ENCODE data around the gene M1AP. TPM values are rescaled to one million over a fixed set of nuclear protein-coding genes. Genes with fewer than 3 reads are reported as not detected.

Gene M1AP
- total and polyA plus RNA-seq, 9 of the 15 experiments (the other 6 are each of a cell fraction or from before 2014, with no cell fraction given): 0.06 to 0.33 (median 0.11) TPM; not detected in 4

- no peak for TF ChIP-seq NCOR1 (IDR thresholded peaks at IDR 0.05)
- TF ChIP-seq ZNF253 (CRISPR knock-in tag; conservative IDR thresholded peaks at IDR 0.05): no peak
- TF ChIP-seq TCF7L2 (IDR thresholded peaks at IDR 0.05; ENCODE audit: low read depth, low read length): no peak
- TF ChIP-seq, protein P1, sequence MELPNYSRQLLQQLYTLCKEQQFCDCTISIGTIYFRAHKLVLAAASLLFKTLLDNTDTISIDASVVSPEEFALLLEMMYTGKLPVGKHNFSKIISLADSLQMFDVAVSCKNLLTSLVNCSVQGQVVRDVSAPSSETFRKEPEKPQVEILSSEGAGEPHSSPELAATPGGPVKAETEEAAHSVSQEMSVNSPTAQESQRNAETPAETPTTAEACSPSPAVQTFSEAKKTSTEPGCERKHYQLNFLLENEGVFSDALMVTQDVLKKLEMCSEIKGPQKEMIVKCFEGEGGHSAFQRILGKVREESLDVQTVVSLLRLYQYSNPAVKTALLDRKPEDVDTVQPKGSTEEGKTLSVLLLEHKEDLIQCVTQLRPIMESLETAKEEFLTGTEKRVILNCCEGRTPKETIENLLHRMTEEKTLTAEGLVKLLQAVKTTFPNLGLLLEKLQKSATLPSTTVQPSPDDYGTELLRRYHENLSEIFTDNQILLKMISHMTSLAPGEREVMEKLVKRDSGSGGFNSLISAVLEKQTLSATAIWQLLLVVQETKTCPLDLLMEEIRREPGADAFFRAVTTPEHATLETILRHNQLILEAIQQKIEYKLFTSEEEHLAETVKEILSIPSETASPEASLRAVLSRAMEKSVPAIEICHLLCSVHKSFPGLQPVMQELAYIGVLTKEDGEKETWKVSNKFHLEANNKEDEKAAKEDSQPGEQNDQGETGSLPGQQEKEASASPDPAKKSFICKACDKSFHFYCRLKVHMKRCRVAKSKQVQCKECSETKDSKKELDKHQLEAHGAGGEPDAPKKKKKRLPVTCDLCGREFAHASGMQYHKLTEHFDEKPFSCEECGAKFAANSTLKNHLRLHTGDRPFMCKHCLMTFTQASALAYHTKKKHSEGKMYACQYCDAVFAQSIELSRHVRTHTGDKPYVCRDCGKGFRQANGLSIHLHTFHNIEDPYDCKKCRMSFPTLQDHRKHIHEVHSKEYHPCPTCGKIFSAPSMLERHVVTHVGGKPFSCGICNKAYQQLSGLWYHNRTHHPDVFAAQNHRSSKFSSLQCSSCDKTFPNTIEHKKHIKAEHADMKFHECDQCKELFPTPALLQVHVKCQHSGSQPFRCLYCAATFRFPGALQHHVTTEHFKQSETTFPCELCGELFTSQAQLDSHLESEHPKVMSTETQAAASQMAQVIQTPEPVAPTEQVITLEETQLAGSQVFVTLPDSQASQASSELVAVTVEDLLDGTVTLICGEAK (IDR thresholded peaks at IDR 0.05): peak; percentile 82
- TF ChIP-seq, protein P1 (CRISPR knock-in tag; IDR thresholded peaks at IDR 0.05): no peak
- no peak for TF ChIP-seq ZBED1 (IDR thresholded peaks at IDR 0.05)
- TF ChIP-seq, protein P2, sequence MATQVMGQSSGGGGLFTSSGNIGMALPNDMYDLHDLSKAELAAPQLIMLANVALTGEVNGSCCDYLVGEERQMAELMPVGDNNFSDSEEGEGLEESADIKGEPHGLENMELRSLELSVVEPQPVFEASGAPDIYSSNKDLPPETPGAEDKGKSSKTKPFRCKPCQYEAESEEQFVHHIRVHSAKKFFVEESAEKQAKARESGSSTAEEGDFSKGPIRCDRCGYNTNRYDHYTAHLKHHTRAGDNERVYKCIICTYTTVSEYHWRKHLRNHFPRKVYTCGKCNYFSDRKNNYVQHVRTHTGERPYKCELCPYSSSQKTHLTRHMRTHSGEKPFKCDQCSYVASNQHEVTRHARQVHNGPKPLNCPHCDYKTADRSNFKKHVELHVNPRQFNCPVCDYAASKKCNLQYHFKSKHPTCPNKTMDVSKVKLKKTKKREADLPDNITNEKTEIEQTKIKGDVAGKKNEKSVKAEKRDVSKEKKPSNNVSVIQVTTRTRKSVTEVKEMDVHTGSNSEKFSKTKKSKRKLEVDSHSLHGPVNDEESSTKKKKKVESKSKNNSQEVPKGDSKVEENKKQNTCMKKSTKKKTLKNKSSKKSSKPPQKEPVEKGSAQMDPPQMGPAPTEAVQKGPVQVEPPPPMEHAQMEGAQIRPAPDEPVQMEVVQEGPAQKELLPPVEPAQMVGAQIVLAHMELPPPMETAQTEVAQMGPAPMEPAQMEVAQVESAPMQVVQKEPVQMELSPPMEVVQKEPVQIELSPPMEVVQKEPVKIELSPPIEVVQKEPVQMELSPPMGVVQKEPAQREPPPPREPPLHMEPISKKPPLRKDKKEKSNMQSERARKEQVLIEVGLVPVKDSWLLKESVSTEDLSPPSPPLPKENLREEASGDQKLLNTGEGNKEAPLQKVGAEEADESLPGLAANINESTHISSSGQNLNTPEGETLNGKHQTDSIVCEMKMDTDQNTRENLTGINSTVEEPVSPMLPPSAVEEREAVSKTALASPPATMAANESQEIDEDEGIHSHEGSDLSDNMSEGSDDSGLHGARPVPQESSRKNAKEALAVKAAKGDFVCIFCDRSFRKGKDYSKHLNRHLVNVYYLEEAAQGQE (IDR thresholded peaks at IDR 0.05; ENCODE audit: borderline replicate concordance): no peak
- TF ChIP-seq, protein P2 (CRISPR knock-in tag; IDR thresholded peaks at IDR 0.05; ENCODE audit: low read depth): no peak
- TF ChIP-seq, protein P3, sequence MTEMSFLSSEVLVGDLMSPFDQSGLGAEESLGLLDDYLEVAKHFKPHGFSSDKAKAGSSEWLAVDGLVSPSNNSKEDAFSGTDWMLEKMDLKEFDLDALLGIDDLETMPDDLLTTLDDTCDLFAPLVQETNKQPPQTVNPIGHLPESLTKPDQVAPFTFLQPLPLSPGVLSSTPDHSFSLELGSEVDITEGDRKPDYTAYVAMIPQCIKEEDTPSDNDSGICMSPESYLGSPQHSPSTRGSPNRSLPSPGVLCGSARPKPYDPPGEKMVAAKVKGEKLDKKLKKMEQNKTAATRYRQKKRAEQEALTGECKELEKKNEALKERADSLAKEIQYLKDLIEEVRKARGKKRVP (CRISPR knock-in tag; IDR thresholded peaks at IDR 0.05): 0 out of 2 replicates have a peak, but pooled peaks have one; percentile 22
- TF ChIP-seq KLF6 (CRISPR knock-in tag; IDR thresholded peaks at IDR 0.05; ENCODE audit: borderline replicate concordance): no peak
These were observed 74.2 kb downstream of the M1AP start (continued) for GRCh38 chr2:74573747-74574562.
